Endothelial cell of umbilical vein (primary cell): ENCODE data around the gene VASN. TPM values are rescaled to one million over a fixed set of nuclear protein-coding genes. Genes with fewer than 3 reads are reported as not detected.

ENCODE experiments used
- BruUV-seq: library from RNA; stranded (reverse); fragments of 400-500 nt; replicated peaks from 2 replicates; lab custom pipeline; 2021; lab: Mats Ljungman, UMichigan
- CTCF ChIA-PET: fragments of 300-600, 350-600 bp; sonication (Branson Sonifier 250); formaldehyde crosslinking; loops from one replicate; lab custom pipeline; 2021; ENCODE audit warnings: antibody characterized with exemption, inconsistent platforms; lab: Charles Lee
- POLR2A ChIA-PET: fragments of 300-600, 350-600 bp; sonication (Branson Sonifier 250); formaldehyde crosslinking; loops from one replicate; lab custom pipeline; 2021; ENCODE audit warnings: antibody characterized with exemption, inconsistent platforms; lab: Charles Lee
- DNase-seq: peaks from one replicate; pipeline ENCODE4 v3.0.0-alpha.2; 2011; ENCODE audit warnings: low read depth, low spot score
- FAIRE-seq: peaks from 2 replicates; lab custom pipeline; 2011; peaks lifted over from hg19 to GRCh38; lab: Jason Lieb, UNC
- H2AFZ ChIP-seq: 2 replicates; pipeline ENCODE4 v1.6.0; 2012; ENCODE audit warnings: low read depth, low read length, control low read depth, inconsistent platforms
- H3K27ac ChIP-seq: 2 replicates; pipeline ENCODE4 v1.5.1; 2011; ENCODE audit warnings: low read depth, mild to moderate bottlenecking, control low read depth, low read length, moderate library complexity; ENCODE audit not compliant: insufficient read depth
- H3K27me3 ChIP-seq, 2 experiments: 2 replicates each; pipeline versions ENCODE4 v1.6.0 to v1.6.1; 2011; ENCODE audit warnings: low read length in 2 of 2, mixed read lengths in 1 of 2; ENCODE audit not compliant: control insufficient read depth in 2 of 2, insufficient read depth in 2 of 2
- H3K36me3 ChIP-seq, 2 experiments: 2 replicates in 1 of 2; 3 replicates in 1 of 2; pipeline ENCODE4 v1.5.1; 2011; ENCODE audit warnings: low read length in 2 of 2, mild to moderate bottlenecking in 1 of 2, moderate library complexity in 1 of 2; ENCODE audit not compliant: control insufficient read depth in 2 of 2, insufficient read depth in 2 of 2; ENCODE audit errors: extremely low read depth in 1 of 2
- H3K4me1 ChIP-seq: 3 replicates; pipeline ENCODE4 v1.5.1; 2011; ENCODE audit warnings: mild to moderate bottlenecking, low read length; ENCODE audit not compliant: control insufficient read depth, insufficient read depth; ENCODE audit errors: extremely low read depth
- H3K4me2 ChIP-seq: 2 replicates; pipeline ENCODE4 v1.6.1; 2011; ENCODE audit warnings: low read length, control low read depth, mixed read lengths; ENCODE audit not compliant: insufficient read depth
- H3K4me3 ChIP-seq, 3 experiments: fragments of 200-600 bp in 1 of 3; sonication (generic), shearing (Covaris generic) in 1 of 3; replicated peaks in 1 of 3; 2 replicates each; pipeline ENCODE4 v1.5.1; 2011 to 2016; ENCODE audit warnings: control low read depth in 3 of 3, low read length in 3 of 3, mild to moderate bottlenecking in 2 of 3, inconsistent platforms in 1 of 3, low read depth in 1 of 3, moderate library complexity in 1 of 3; ENCODE audit not compliant: insufficient read depth in 1 of 3
- H3K79me2 ChIP-seq: 2 replicates; pipeline ENCODE4 v1.6.0; 2012; ENCODE audit warnings: low read length, inconsistent platforms; ENCODE audit not compliant: control insufficient read depth, insufficient read depth
- H3K9ac ChIP-seq: replicated peaks from 2 replicates; pipeline ENCODE3; 2011; ENCODE audit warnings: low read length, control low read depth; ENCODE audit not compliant: insufficient read depth; ENCODE audit errors: extremely low read depth
- H3K9me1 ChIP-seq: replicated peaks from 3 replicates; pipeline ENCODE4 v1.6.0; 2011; ENCODE audit warnings: mild to moderate bottlenecking, low read length; ENCODE audit not compliant: control insufficient read depth, insufficient read depth; ENCODE audit errors: extremely low read depth
- H3K9me3 ChIP-seq: replicated peaks from 2 replicates; pipeline ENCODE4 v1.5.1; 2012; ENCODE audit warnings: low read length, inconsistent platforms; ENCODE audit not compliant: control insufficient read depth, insufficient read depth
- H4K20me1 ChIP-seq: replicated peaks from 2 replicates; pipeline ENCODE3; 2011; ENCODE audit warnings: mild to moderate bottlenecking, low read length; ENCODE audit not compliant: control insufficient read depth, insufficient read depth; ENCODE audit errors: extremely low read depth
- CTCF ChIP-seq, 2 donors: IDR thresholded peaks; 1 replicate in 1 of 2; 2 replicates in 1 of 2; pipeline ENCODE4 v1.5.1; 2011; ENCODE audit warnings: low read length in 2 of 2, mild to moderate bottlenecking in 2 of 2, moderate library complexity in 2 of 2, control low read depth in 1 of 2, inconsistent platforms in 1 of 2, low read depth in 1 of 2; ENCODE audit not compliant: insufficient read depth in 1 of 2; ENCODE audit errors: extremely low read depth in 1 of 2
- GATA2 ChIP-seq: IDR thresholded peaks from 2 replicates; pipeline ENCODE4 v1.7.0; 2011; ENCODE audit warnings: low read depth, mild to moderate bottlenecking, moderate library complexity, mixed read lengths, low read length; ENCODE audit not compliant: insufficient read length, insufficient read depth
- MAX ChIP-seq: IDR thresholded peaks from 2 replicates; pipeline ENCODE4 v1.6.1; 2011; ENCODE audit not compliant: insufficient read depth, insufficient read length
- POLR2A ChIP-seq: IDR thresholded peaks from 2 replicates; pipeline ENCODE4 v1.6.1; 2012; ENCODE audit warnings: low read depth, mild to moderate bottlenecking, control low read depth, low read length
- POLR2AphosphoS5 ChIP-seq: IDR thresholded peaks from 2 replicates; pipeline ENCODE4 v1.6.1; 2012; ENCODE audit warnings: low read depth, mild to moderate bottlenecking, control low read depth, low read length, moderate library complexity; ENCODE audit not compliant: insufficient read depth
- dilution Hi-C: fragments of 300-500 bp; cut with MboI; formaldehyde crosslinking; loops from one replicate; pipeline ENCODE4 v1.15.0; 2019; ENCODE audit warnings: low sequenced_read_pairs; ENCODE audit not compliant: extremely low pct_ligation_motif_present
- intact Hi-C: fragments of 100-400 bp; cut with micrococcal nuclease; formaldehyde crosslinking; loops from one replicate; pipeline ENCODE4 v1.10.0; 2022
- polyA plus RNA-seq, 4 experiments: library from polyadenylated mRNA; depleted of rRNA in 3 of 4; stranded (reverse) in 3 of 4; unstranded in 1 of 4; fragments of >200 nt; gene quantifications; 2 replicates each; pipeline versions ENCODE4 v1.2.1 to v1.2.3, GENCODE V29; 2011 to 2012; ENCODE audit warnings: missing spikeins in 1 of 4
- total RNA-seq: library from RNA; stranded (reverse); gene quantifications from 2 replicates; pipeline ENCODE4 v1.2.3, GENCODE V29; 2021

VASN gene
- total and polyA plus RNA-seq, 2 donors (not counting 3 experiments of a cell fraction or from before 2014, with no cell fraction given), result 0.41 to 0.42 TPM

GRCh38 chr16:4426021-4426684 lies 54.5 kb downstream of the VASN start:
- peak; percentile 26 for FAIRE-seq
- CTCF ChIA-PET, result no interaction called here
- no peaks in the 10 kb centered on the region for H3K27me3 ChIP-seq
- H4K20me1 ChIP-seq, result no peaks in the 10 kb centered on the region
- H3K4me1 ChIP-seq, result peaks cover 16% of the 10 kb centered on the region
- peaks cover 38% of the 10 kb centered on the region for H3K79me2 ChIP-seq
- dilution Hi-C loops (no loop called here), intact Hi-C loops (loop anchor here (5.0 kb wide), 1 partner anchor 51 kb away; the partner anchor contains the start of gene HMOX2)
- no peaks in the 10 kb centered on the region for H3K9me1 ChIP-seq
- peak overlapping the region; percentile 94 for H3K9ac ChIP-seq
- H3K36me3 ChIP-seq, result peaks cover 0 to 2% of the 10 kb centered on the region in 2 experiments
- H3K27ac ChIP-seq, result peak overlapping the region; percentile 93
- H3K4me2 ChIP-seq, result peak overlapping the region; percentile 81
- peak overlapping the region; percentile 47 for H2AFZ ChIP-seq
- DNase-seq, result no peak
- BruUV-seq, result TSS peak; percentile 41
- no peaks in the 10 kb centered on the region for H3K9me3 ChIP-seq
- TF ChIP-seq MAX (no peak), POLR2AphosphoS5 (no peak), GATA2 (no peak), POLR2A (no peak), CTCF (IDR thresholded peaks at IDR 0.05; ENCODE audit: extremely low read depth in 1 of 2, insufficient read depth in 1 of 2, low read depth in 1 of 2, low read length in 2 of 2) (no peak)
- POLR2A ChIA-PET, result no interaction called here
- peak overlapping the region; percentile 64 to 84 (median 81) for H3K4me3 ChIP-seq
